GM08714 (cell line): ENCODE measurements around the gene NDUFS4.
"Not testable (repeated sequence)": the region's sequence is repeated elsewhere in the genome, so short reads cannot be mapped to it uniquely, and the experiment has no call there.

Experiments used
- H3K4me3 ChIP-seq: fragments of 200-500 bp; sonication (Bioruptor generic); 2 replicates; pipeline ENCODE4 v1.5.1; 2014; ENCODE audit warnings: mild to moderate bottlenecking, low read length, inconsistent platforms
- ZNF274 ChIP-seq: IDR thresholded peaks from 2 replicates; pipeline ENCODE4 v1.6.1; 2012; ENCODE audit warnings: mild to moderate bottlenecking, low read depth, low read length

NDUFS4 gene

DNA sequence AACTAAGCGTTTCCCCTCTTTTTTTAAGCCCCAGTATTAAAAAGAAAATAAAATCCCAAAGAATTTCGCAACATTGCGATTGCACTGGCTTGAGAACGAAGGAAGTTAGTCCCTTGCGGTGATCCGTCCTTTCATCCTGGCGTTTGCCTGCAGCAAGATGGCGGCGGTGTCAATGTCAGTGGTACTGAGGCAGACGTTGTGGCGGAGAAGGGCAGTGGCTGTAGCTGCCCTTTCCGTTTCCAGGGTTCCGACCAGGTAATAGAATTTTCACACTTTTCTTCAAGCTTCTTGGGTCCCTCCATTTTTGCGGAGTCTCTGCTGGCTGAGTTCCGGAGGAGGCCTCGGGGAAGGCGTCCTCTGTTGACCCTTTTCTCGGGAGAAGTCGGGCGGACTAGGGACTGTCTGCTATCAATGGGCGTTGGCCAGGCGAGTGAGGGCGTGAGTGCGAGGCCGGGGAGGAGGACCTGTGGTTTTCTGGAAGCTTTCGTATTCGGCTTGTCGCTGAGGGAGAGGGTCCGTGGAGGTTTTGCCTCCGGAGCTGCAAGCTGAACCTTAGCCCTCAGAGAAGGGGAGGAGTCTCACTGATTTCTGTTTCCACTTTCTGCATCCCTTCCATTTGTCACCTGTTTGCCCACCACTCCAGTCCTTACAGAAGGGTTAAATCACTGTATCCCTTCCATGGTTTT lies at the start of gene NDUFS4:
NDUFS4 (plus strand) TSS at position 134 of the 686 bp plus-strand sequence; CDS start at position 158, 24 bp downstream.
- TF ChIP-seq ZNF274, result no peak
- peak within 1 kb of the TSS; percentile 72 for H3K4me3 ChIP-seq

DNA sequence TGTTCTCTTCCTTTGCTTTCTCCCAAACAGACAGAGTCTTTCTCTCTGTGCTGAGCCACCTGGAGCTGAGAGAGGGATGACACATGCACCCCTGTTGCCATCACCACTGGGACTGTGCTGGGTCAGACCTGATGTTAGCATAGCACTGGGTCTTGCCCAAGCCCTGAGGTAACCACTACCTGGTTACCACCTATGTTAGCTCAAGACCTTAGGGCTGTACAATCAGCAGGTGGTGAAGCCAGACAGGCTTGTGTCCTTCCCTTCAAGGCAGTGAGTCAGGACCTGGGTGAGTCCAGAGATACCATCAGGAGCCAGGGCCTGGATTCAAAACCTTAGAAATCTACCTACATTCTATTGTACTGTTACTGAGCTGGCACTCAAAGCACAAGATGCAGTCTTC lies 47.9 kb upstream of the NDUFS4 start:
- no peak for TF ChIP-seq ZNF274

DNA sequence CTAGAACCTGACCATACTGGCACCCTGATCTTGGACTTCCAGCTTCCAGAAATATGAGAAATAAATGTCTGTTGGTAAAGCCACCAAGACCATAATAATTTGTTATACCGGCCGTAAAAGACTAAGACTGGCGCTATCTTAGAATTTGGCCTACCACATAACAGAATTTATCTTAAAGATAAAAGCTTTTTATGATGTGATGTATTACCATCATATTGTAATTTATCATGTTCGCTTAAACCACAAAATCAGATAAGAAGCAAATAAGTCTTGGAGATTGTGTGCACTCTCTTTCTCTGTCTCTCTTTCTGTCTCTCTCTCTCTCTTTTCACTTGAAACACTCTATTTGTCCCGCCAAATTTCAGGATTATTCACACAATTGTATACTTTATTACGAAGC lies 44.5 kb upstream of the NDUFS4 start:
- TF ChIP-seq ZNF274, result no peak
- no peak overlapping the region for H3K4me3 ChIP-seq

More for the DNA sequence above, 47.9 kb upstream of the NDUFS4 start:
- H3K4me3 ChIP-seq, result no peak overlapping the region

DNA sequence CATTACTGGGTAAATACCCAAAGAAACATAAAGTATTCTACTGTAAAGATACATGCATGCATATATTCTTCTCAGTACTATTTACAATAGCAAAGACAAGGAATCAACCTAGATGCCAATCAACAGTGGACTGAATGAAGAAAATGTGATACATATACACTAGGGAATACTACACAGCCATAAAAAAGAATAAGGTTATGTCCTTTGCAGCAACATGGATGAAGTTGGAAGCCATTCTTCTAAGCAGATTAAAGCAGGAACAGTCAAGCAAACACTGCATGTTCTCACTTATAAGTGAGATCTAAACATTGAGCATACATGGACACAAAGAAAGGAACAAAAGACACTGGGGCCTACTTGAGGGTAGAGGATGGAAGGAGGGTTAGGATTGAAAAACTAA lies 39.6 kb upstream of the NDUFS4 start:
- TF ChIP-seq ZNF274, result no peak
- no peak overlapping the region for H3K4me3 ChIP-seq

DNA sequence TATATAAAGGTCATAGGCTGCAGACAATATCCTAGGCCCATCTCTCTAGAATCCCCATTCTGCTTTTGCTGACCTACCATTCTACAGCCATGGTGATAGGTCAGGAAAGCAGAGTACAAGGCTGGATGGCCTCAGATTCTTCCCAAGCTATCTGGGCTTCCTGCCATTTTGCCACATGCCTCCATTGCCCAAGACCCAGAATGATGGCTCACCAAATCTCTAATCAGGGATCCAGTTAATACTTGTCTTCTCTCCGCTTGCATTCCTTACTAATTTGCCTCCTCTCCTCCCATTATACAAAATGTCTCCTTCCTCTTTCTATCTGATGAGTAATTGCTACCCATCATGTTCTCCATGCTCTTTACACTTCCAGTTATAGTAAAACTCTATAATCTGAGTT lies 22.7 kb upstream of the NDUFS4 start:
- TF ChIP-seq ZNF274, result no peak
- H3K4me3 ChIP-seq, result no peak overlapping the region

DNA sequence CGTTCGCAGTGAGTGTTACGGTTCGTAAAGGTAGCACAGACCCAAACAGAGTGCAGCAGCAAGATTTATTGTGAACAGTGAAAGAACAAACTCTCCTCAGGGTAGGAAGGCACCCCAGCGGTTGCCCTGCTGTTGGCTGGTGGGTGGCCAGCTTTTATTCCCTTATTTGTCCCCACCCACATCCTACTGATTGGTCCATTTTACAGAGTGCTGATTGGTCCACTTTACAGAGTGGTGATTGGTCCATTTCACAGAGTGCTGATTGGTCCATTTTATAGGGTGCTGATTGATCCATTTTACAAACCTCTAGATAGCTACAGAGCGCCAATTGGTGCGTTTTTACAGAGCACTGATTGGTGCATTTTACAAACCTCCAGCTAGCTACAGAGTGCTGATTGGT lies 19.7 kb upstream of the NDUFS4 start:
- not testable (repeated sequence) for H3K4me3 ChIP-seq

DNA sequence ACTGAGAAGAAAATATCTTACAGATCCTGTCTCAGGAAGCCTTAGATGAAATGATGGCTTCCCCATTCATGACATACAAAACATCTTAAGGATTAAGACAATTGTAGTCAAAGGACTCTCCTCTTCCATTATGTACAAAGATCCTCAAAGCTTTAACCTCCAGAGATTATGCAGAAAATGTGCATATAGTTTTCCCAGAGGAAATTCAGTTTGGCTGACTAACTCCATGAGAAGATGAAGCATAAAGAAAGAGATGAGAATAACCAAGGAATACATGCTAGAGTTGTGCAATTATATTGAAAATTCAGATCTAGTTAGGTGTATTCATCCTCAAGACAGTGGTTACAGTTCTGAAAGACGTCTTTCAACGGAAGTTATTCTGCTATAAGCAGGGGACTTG lies 18.6 kb upstream of the NDUFS4 start:
- TF ChIP-seq ZNF274, result no peak
- no peak overlapping the region for H3K4me3 ChIP-seq

DNA sequence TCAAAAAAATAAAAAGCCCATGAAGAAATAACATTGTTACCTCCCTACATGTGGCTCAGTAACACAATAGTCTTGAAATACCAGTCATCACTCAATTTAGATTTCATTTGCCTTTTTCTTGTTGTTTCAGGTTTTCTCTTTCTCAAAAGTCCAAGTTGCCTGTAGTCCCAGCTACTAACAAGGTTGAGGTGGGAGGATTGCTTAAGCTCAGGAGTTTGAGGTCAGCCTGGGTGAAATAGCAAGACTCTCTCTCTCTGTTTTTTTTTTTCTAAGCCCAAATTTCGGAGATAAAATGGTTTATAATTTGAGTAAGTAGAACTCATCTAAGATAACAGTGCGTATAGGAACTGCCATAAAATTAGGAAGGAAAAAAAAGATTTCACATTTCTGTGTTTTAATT lies 17.5 kb upstream of the NDUFS4 start:
- no peak overlapping the region for H3K4me3 ChIP-seq
- TF ChIP-seq ZNF274, result no peak

DNA sequence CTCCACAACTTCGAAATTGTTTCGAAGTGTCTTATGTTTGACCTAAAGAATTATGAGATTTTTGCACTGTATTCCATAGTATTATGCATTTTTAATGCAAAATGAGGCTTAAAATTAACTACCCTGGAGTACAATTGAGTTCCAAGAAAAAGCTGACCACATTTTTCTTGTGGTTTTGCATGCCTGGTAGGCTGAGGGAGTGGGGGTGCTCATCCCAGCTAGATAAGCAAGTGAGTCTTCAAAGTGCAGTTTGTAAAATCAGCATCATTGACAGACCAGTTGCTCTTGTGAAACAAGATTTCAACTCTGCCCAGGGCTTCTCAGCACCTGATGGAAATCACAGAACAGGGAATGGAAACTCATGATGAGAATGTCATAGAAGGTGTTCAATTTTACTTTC lies 17.0 kb upstream of the NDUFS4 start:
- H3K4me3 ChIP-seq, result no peak overlapping the region

DNA sequence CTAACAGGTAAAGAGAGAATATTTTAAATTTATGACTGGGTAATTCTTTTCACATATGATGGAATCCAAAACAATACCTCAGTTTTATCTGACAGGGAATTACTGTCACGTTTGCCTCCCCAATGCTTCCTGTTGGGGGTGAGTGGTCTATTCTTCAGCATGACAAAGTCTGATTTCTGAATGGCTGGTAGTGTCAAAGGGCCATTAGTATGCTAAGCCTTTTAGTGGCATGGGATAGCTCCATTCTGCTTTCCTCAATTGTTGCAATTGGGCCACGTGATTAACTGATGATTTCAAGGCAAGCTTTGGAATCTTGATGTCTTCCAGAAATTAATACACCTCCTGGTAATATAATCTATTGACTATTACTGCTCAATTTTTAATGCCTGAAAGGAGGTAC lies 14.7 kb upstream of the NDUFS4 start:
- H3K4me3 ChIP-seq, result no peak overlapping the region
- TF ChIP-seq ZNF274, result no peak

More for the DNA sequence above, 17.0 kb upstream of the NDUFS4 start:
- no peak for TF ChIP-seq ZNF274

DNA sequence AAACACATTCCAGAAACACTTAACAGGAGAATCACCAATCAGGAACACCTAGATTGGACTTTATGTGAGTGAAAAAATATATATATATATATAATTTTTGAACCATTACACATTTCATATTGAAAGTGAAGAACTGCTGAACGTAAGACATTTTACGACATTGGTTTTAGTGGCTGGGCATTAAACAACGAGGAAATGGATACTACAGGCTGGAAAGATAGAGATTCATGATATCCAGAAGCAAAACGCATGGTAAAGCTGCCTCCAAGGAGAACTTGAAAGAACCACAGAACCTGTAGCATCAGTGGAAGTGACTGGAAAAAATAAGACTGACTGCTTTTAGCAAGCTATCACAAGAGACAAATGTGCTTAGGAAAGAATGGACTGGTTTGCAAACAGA lies 13.2 kb upstream of the NDUFS4 start:
- H3K4me3 ChIP-seq, result no peak overlapping the region
- TF ChIP-seq ZNF274, result no peak

DNA sequence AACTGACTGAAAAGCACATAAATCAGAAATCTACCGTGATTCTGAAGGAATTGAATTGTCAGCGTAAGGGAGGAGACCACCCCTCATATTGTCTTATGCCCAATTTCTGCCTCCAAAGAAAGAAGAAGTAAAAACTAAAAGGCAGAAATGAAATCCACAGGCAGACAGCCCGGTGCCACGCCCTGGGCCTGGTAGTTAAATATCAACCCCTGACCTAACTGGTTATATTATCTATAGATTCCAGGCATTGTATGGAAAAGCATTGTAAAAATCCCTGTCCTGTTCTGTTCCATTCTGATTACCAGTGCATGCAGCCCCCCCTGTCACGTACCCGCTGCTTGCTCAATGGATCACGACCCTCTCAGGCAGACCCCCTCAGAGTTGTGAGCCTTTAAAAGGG lies 11.9 kb upstream of the NDUFS4 start:
- H3K4me3 ChIP-seq, result not testable (repeated sequence)

DNA sequence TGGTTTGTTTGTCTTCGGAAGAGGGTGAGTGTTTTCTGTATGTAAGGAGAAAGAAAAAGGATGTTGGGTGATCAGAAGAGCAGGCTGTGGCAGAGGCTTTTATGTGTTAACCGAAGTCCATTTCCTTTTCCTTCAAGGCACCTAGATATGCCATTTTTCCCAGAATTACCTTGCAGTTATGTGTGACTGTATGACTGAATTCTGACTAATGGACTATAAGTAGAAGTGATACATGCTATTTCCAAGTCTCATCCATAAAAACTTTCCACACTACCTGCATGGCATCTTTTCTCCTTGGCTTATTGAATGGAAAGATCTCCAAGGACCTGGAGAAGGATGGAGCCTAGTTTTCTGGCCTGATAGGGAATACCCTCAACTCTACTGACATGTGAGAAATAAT lies 10.6 kb upstream of the NDUFS4 start:
- no peak overlapping the region for H3K4me3 ChIP-seq
- no peak for TF ChIP-seq ZNF274

DNA sequence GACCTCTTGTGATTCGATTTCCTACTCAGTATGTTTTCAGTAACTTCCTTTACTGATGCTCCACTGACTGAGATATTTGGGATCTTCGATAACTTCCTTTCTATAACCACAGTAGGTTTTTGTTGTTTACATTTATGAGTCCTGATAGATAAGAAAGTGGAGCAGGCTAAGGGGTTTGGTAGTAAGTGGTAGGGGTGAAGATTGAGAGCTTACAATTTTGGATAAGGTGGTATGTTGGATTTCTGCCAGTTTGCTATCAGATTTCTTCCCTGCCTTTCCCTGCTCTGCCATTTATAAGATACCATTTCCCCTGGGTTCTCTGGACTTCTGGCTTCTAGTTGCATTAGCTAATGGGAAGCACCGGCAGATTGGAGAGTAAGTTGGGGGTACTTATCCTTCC lies 7.9 kb upstream of the NDUFS4 start:
- no peak for TF ChIP-seq ZNF274

DNA sequence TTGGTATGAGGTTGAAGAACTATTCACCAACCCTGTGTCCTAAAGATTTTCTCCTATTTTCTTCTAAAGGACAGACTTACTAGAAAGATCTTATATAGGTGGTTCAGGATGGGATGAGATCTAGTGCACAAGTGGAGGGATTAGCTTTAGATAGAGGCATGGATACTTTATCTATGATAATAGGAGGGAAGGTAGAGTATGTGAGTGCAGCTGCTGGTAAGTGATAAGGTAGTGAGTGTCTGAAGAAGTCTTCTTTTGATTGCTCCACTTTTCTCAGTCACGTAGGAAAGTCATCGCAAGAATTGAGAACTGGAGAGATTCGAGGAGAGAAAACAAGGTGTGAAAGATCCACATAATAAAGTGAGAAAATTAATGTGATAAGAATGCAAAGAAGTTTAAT lies 6.0 kb upstream of the NDUFS4 start:
- no peak overlapping the region for H3K4me3 ChIP-seq
- TF ChIP-seq ZNF274, result no peak

More for the DNA sequence above, 7.9 kb upstream of the NDUFS4 start:
- no peak overlapping the region for H3K4me3 ChIP-seq

DNA sequence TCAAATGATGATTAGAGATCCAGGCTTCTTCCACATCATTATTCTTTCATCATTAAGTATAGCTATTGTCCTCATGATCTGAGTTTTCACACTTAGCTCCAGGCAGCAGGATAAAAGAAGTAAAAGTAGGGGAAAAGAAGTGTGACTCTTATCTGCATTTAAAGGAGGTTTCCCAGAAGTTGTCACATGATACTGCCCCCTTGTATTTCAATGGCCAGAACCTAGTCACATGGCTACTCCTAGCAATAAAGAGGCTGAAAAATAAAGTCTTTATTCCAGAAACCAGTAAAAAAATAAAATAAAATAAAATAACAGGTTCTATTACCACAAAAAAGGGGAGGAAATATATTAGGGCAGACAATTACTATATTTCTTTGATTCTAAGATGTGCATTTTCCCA lies 5.3 kb upstream of the NDUFS4 start:
- no peak overlapping the region for H3K4me3 ChIP-seq
- no peak for TF ChIP-seq ZNF274
